Tibial nerve (tissue), 4 donors: Measurements from ENCODE around the gene UBIAD1. TPM values are rescaled to one million over a fixed set of nuclear protein-coding genes. Genes with fewer than 3 reads are reported as not detected.
"Not testable (repeated sequence)": the region's sequence is repeated elsewhere in the genome, so short reads cannot be mapped to it uniquely, and the experiment has no call there.

Source experiments
- DNase-seq, 2 donors: peaks; one replicate each; pipeline ENCODE4 v3.0.0-alpha.2; 2019; ENCODE audit warnings: low spot score in 2 of 2
- H3K27ac ChIP-seq, 4 donors: fragments of 200-600 bp; sonication (generic) in 3 of 4; one replicate each; pipeline ENCODE4 v1.5.1; 2017 to 2019; ENCODE audit warnings: mild to moderate bottlenecking in 1 of 4
- H3K27me3 ChIP-seq, 2 donors: fragments of 200-600 bp; sonication (generic) in 1 of 2; one replicate each; pipeline versions ENCODE4 v1.5.1 to v1.6.0; 2017 to 2019
- H3K36me3 ChIP-seq, 3 donors: fragments of 200-600 bp; sonication (generic); one replicate each; pipeline ENCODE4 v1.5.1; 2018 to 2019
- H3K4me1 ChIP-seq, 4 donors: fragments of 200-600 bp; sonication (generic) in 3 of 4; one replicate each; pipeline ENCODE4 v1.5.1; 2017 to 2019
- H3K4me3 ChIP-seq, 4 donors: fragments of 200-600 bp; sonication (generic) in 3 of 4; one replicate each; pipeline ENCODE4 v1.5.1; 2017 to 2019; ENCODE audit warnings: mild to moderate bottlenecking in 1 of 4, moderate library complexity in 1 of 4
- H3K9me3 ChIP-seq, 4 donors: fragments of 200-600 bp; sonication (generic) in 3 of 4; one replicate each; pipeline ENCODE4 v1.5.1; 2017 to 2019
- CTCF ChIP-seq, 5 experiments: fragments of 200-600 bp in 3 of 5; fragments of 450-650 bp in 2 of 5; sonication (generic) in 3 of 5; IDR thresholded peaks; one replicate each; pipeline ENCODE4 v1.5.1; 2016 to 2019; ENCODE audit warnings: antibody characterized with exemption in 5 of 5, mild to moderate bottlenecking in 3 of 5, moderate library complexity in 2 of 5
- EP300 ChIP-seq, 2 donors: sonication (generic); formaldehyde crosslinking; IDR thresholded peaks; one replicate each; pipeline ENCODE4 v1.6.1; 2017; ENCODE audit warnings: antibody characterized with exemption in 2 of 2, mild to moderate bottlenecking in 1 of 2
- POLR2A ChIP-seq, 2 donors: fragments of 450-650 bp; IDR thresholded peaks; one replicate each; pipeline ENCODE4 v1.6.1; 2017; ENCODE audit warnings: antibody characterized with exemption in 2 of 2, mild to moderate bottlenecking in 2 of 2, moderate library complexity in 2 of 2
- WGBS, 2 donors: methylation state at CpG; one replicate each; pipeline ENCODE4 v1.1.5; 2018; 5-methylcytosine and 5-hydroxymethylcytosine counted together
- total RNA-seq, 4 donors: library from RNA; depleted of rRNA; stranded (reverse); fragments of >200 nt; gene quantifications; one replicate each; pipeline ENCODE4 v1.1.0, GENCODE V29; 2016

Gene UBIAD1
- total RNA-seq, 4 donors from 2014 or later: 8.7 to 23.7 (median 17.5) TPM

GRCh38 chr1:11266268-11267074, 6.5 kb upstream of the UBIAD1 start:
- Histone ChIP-seq H3K4me1 (peaks cover 0 to 10% (median 2%) of the 10 kb centered on the region in 4 donors), H3K36me3 (no peaks in the 10 kb centered on the region), H3K27me3 (no peaks in the 10 kb centered on the region), H3K4me3 (no peak overlapping the region), H3K9me3 (no peaks in the 10 kb centered on the region), H3K27ac (no peak overlapping the region)
- no peak for DNase-seq
- TF ChIP-seq CTCF (IDR thresholded peaks at IDR 0.05): no peak
- TF ChIP-seq EP300 (IDR thresholded peaks at IDR 0.05): no peak
- no peak for TF ChIP-seq POLR2A (IDR thresholded peaks at IDR 0.05)
- WGBS, 2 donors: 70 to 73% methylated on average over 12 of the region's 12 CpGs

GRCh38 chr1:11267350-11268337, 5.4 kb upstream of the UBIAD1 start:
- not testable (repeated sequence) for H3K4me1 ChIP-seq, DNase-seq, H3K27me3 ChIP-seq, H3K27ac ChIP-seq, H3K4me3 ChIP-seq, H3K36me3 ChIP-seq, H3K9me3 ChIP-seq
- 79% methylated on average over 17 to 19 of the region's 19 CpGs for WGBS, 2 donors

GRCh38 chr1:11272544-11272831, 510 bp upstream of the UBIAD1 start:
- DNase-seq: no peak
- H3K27me3 ChIP-seq: no peaks in the 10 kb centered on the region
- 13 to 15% methylated on average over 9 of the region's 9 CpGs for WGBS, 2 donors
- peak overlapping the region; percentile 10 to 85 (median 38) for H3K4me3 ChIP-seq
- TF ChIP-seq POLR2A (IDR thresholded peaks at IDR 0.05): no peak
- TF ChIP-seq EP300 (IDR thresholded peaks at IDR 0.05): no peak
- TF ChIP-seq CTCF (IDR thresholded peaks at IDR 0.05): no peak
- H3K4me1 ChIP-seq: peaks cover 3 to 34% (median 18%) of the 10 kb centered on the region in 4 donors
- peaks cover 0 to 18% (median 0%) of the 10 kb centered on the region in 3 donors for H3K36me3 ChIP-seq
- H3K9me3 ChIP-seq: no peaks in the 10 kb centered on the region
- H3K27ac ChIP-seq: peak overlapping the region in 2 of 4 donors; percentile 31 to 52

GRCh38 chr1:11273595-11274234, 717 bp downstream of the UBIAD1 start:
- Histone ChIP-seq H3K36me3 (peaks cover 0 to 31% (median 0%) of the 10 kb centered on the region in 3 donors), H3K9me3 (no peaks in the 10 kb centered on the region), H3K4me1 (peaks cover 3 to 34% (median 18%) of the 10 kb centered on the region in 4 donors), H3K4me3 (peak overlapping the region; percentile 54 to 97 (median 76)), H3K27ac (peak overlapping the region; percentile 57 to 96 (median 93)), H3K27me3 (no peaks in the 10 kb centered on the region)
- no peak for DNase-seq
- no peak for TF ChIP-seq CTCF (IDR thresholded peaks at IDR 0.05)
- TF ChIP-seq EP300 (IDR thresholded peaks at IDR 0.05): no peak
- no peak for TF ChIP-seq POLR2A (IDR thresholded peaks at IDR 0.05)
- 6 to 9% methylated on average over 19 to 22 of the region's 22 CpGs for WGBS, 2 donors

- H3K4me3 ChIP-seq: no peak overlapping the region
- TF ChIP-seq CTCF (IDR thresholded peaks at IDR 0.05): no peak
- no peak for TF ChIP-seq EP300 (IDR thresholded peaks at IDR 0.05)
- no peak for TF ChIP-seq POLR2A (IDR thresholded peaks at IDR 0.05)
- H3K4me1 ChIP-seq: peaks cover 3 to 47% (median 25%) of the 10 kb centered on the region in 4 donors
- H3K9me3 ChIP-seq: no peaks in the 10 kb centered on the region
- H3K36me3 ChIP-seq: peaks cover 0 to 56% (median 0%) of the 10 kb centered on the region in 3 donors
- WGBS, 2 donors: 90 to 95% methylated on average over 5 of the region's 5 CpGs
- no peak for DNase-seq
- no peaks in the 10 kb centered on the region for H3K27me3 ChIP-seq
- no peak overlapping the region for H3K27ac ChIP-seq
These were observed 6.2 kb downstream of the UBIAD1 start for GRCh38 chr1:11279152-11279551.
